ENCODE data around the gene SESN3.

- TF ChIP-seq CTCF (IDR thresholded peaks at IDR 0.05): no peak
- no peak for TF ChIP-seq RCOR1 (IDR thresholded peaks at IDR 0.05; ENCODE audit: low read length)
- TF ChIP-seq SMC3 (IDR thresholded peaks at IDR 0.05; ENCODE audit: low read depth, low read length): no peak
- TF ChIP-seq REST (IDR thresholded peaks at IDR 0.05; ENCODE audit: low read depth, low read length): no peak
- no peak for TF ChIP-seq JUND (IDR thresholded peaks at IDR 0.05)
- no peak for TF ChIP-seq GATA2 (CRISPR knock-in tag; IDR thresholded peaks at IDR 0.05)
- TF ChIP-seq POLR2AphosphoS5 (IDR thresholded peaks at IDR 0.05; ENCODE audit: low read depth, low read length): no peak
- no peak for TF ChIP-seq MEF2A (IDR thresholded peaks at IDR 0.05; ENCODE audit: borderline replicate concordance, low read depth)
- TF ChIP-seq EP300 (IDR thresholded peaks at IDR 0.05; ENCODE audit: borderline replicate concordance in 1 of 2, low read depth in 1 of 2, low read length in 1 of 2): no peak
- no peak for TF ChIP-seq RXRA (IDR thresholded peaks at IDR 0.05; ENCODE audit: borderline replicate concordance, low read depth)
- no peak for TF ChIP-seq RAD21 (IDR thresholded peaks at IDR 0.05; ENCODE audit: low read length)
Measured at GRCh38 chr11:95257456-95257971, 26.5 kb upstream of the SESN3 start.

All from SK-N-SH (cell line).